Measurements from ENCODE around the gene LDB3.

LDB3 gene

DNA sequence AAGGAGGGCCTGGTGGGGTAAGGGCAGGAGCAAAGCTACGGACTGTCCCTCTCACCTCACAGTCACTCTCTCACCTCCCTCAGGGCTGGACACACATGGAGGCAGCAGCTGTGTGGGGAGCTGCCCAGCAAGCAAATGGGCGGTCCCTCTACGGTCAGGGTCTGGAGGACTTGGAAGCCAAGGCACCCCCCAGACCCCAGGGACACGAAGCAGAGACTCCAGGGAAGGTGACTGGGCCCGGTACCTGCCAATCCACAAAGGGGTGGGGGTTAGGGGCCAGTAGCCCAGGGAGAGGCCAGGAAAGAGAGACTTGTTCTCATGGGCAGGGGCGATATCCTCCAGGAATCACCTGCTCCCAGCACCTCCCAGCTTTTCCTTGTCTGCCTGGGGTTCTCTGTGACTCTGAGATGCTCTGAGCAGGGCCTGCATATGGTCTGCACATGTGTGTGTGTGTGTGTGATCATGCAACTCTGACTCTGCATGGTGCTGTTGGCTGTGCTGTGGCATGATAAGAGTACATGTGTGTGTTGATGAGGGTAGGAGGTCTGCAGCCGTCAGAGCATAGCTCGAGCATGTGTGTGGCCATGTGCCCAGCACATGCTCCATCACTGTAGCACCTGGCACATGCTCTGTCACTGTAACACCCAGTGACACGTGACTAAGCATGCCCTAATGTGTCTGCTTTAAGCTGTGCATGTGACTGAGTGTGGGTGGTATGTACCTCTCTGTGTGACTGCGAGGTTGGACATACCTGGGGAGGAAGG is 4.6 kb upstream of the LDB3 start:
- no peak for DNase-seq (ENCODE audit: low read depth, low spot score)
- H3K4me3 ChIP-seq (ENCODE audit: low read depth, low read length), result no peak overlapping the region
- in situ Hi-C loops (cut with HindIII; ENCODE audit: low sequenced_read_pairs), result no loop called here
- TF ChIP-seq, protein P1, sequence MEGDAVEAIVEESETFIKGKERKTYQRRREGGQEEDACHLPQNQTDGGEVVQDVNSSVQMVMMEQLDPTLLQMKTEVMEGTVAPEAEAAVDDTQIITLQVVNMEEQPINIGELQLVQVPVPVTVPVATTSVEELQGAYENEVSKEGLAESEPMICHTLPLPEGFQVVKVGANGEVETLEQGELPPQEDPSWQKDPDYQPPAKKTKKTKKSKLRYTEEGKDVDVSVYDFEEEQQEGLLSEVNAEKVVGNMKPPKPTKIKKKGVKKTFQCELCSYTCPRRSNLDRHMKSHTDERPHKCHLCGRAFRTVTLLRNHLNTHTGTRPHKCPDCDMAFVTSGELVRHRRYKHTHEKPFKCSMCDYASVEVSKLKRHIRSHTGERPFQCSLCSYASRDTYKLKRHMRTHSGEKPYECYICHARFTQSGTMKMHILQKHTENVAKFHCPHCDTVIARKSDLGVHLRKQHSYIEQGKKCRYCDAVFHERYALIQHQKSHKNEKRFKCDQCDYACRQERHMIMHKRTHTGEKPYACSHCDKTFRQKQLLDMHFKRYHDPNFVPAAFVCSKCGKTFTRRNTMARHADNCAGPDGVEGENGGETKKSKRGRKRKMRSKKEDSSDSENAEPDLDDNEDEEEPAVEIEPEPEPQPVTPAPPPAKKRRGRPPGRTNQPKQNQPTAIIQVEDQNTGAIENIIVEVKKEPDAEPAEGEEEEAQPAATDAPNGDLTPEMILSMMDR (IDR thresholded peaks at IDR 0.05; ENCODE audit: low read depth, low read length), result no peak

DNA sequence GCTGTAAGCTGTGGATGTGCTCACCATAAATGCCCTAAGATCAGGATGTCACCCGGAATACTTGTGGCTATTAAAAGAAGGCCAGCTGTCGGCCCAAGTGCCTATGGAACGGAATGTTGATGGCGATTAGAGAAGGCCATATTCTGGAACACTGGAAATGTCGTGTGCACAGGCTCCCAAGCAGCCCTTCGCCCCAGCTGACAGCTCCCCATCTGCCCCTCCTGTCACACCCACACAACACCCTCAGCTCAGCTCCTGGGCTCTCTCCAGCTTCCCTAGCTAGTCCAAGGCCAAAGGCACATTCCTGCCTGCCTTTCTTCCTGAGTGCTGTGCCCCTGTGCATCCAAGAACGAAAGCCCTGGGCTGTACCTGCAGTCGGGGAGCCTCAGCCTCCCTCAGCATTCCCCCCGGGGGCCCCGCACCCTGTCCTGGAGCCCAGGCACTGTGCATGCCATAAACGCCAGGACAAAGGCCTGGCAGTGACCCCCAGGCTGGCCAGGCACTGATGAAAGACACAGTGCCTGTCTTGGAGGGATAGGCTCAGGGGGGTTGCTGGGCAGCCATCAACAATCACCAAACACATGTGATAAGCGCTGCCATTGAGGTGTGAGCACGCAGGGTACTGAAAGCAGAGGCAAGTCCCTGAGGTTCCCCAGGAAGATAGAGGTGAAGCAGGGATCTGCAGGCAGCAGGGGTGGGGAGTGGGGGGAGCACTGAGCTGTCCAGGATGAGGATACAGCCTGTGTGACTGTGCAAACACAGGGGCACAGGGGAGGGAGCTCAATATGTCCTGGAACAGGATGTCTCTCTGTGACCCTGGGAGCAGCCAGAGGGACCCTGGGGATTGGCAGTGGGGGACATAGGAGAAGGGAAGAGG is 3.7 kb upstream of the LDB3 start:
- H3K4me3 ChIP-seq (ENCODE audit: low read depth, low read length), result no peak overlapping the region
- DNase-seq (ENCODE audit: low read depth, low spot score), result no peak
- TF ChIP-seq, protein P1 (IDR thresholded peaks at IDR 0.05; ENCODE audit: low read depth, low read length), result no peak
- in situ Hi-C loops (cut with HindIII; ENCODE audit: low sequenced_read_pairs), result no loop called here

DNA sequence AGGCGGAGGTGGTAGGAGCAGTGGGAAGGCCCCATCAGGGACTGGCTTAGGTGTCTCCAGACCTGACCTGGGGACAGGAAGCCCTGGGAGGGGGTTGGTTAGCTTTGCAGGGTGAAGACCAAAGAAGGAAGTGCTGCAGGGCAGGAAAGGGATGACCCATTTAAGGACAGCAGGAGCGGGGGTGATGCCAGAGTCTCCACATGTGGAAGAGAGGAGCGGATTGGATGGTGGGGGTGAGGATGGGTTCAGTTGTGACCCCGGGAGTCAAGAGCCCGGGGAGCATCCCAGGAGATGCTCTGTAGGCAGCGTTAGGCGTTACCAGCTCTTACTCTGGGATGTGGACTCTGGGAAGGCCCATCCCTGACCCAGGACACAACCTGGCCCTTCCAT is 3.1 kb upstream of the LDB3 start:
- no peak overlapping the region for H3K4me3 ChIP-seq (ENCODE audit: low read depth, low read length)
- TF ChIP-seq, protein P1 (IDR thresholded peaks at IDR 0.05; ENCODE audit: low read depth, low read length), result no peak
- in situ Hi-C loops (cut with HindIII; ENCODE audit: low sequenced_read_pairs), result no loop called here
- DNase-seq (ENCODE audit: low read depth, low spot score), result no peak

DNA sequence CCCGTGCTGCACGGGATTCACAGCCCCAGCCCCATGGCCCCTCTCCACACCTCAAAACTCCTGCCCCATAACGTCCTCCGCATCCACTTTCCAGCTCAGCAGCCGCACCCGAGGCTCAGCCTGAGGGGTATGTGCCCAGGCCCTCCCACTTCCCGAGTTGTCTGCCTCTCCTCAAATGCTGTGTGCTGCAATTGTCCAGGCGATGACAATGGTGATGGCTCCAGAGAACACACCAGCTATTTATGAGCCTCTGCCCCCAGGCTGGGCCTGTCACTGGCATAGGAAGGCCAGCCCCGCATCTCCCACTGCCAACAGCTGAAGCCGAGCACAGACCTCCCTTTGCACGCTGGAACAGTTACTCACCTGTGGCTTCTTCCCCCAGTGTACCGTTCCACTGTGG is 2.4 kb upstream of the LDB3 start:
- in situ Hi-C loops (cut with HindIII; ENCODE audit: low sequenced_read_pairs), result no loop called here
- H3K4me3 ChIP-seq (ENCODE audit: low read depth, low read length), result no peak overlapping the region
- TF ChIP-seq, protein P1 (IDR thresholded peaks at IDR 0.05; ENCODE audit: low read depth, low read length), result no peak
- no peak for DNase-seq (ENCODE audit: low read depth, low spot score)

DNA sequence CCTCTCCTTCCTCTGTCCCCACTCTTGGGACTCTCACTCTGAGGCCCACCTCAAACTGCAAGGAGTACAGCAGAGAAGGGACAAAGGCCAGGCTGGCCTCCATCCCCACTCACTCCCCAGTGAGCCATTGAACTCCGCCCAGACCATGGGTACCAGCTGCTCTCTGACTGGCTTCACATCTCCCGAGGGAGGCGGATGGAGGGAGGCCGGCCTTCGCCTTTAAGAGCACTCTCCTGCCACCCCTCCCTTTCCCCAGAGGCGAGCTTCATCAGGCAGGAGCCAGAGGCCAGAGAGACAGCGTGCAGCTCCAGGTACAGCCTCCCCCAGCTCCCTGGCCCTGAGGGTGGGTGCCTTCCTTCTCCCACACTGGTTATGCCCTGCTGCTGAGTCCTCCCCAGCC is 1.8 kb upstream of the LDB3 start:
- no peak for DNase-seq (ENCODE audit: low read depth, low spot score)
- in situ Hi-C loops (cut with HindIII; ENCODE audit: low sequenced_read_pairs), result no loop called here
- no peak overlapping the region for H3K4me3 ChIP-seq (ENCODE audit: low read depth, low read length)
- TF ChIP-seq, protein P1 (IDR thresholded peaks at IDR 0.05; ENCODE audit: low read depth, low read length), result no peak

DNA sequence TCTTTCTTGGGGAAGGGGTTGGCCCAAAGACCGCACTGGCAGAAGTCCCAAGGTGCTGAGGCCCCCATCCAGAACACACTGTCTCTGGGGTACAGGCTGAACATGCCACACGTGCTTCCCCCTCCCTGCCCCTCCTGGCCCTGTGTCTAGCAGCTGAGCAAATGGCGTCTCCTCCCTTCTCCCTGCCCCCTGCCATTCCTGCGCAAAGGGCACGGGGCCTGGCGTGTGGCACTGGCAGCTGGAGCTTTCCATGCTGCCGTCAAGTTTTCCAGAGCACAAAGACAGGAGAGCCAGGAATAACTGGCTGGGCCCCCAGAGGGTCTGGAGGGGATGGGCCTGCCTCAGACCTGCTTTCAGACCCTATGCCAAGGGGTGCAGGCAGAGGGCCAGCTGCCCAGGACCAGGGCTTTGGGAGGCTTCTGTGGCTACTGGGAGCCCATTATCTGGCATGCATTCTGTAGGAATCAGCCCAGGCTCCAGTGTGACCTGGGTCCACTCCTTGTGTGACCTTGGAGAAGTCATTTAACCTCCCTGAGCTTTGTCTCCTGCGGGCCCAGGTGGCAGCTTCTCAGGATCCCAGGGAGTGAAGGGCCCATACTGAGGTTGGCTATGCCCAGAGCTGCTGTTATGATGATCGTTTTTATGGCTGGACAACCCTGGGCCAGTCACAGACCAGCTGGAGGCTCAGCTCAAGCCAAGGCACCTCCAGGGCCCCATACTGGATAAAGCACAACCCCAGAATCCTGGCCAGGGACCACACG is 710 bp upstream of the LDB3 start:
- in situ Hi-C loops (cut with HindIII; ENCODE audit: low sequenced_read_pairs), result no loop called here
- TF ChIP-seq, protein P1 (IDR thresholded peaks at IDR 0.05; ENCODE audit: low read depth, low read length), result no peak
- H3K4me3 ChIP-seq (ENCODE audit: low read depth, low read length), result no peak overlapping the region
- DNase-seq (ENCODE audit: low read depth, low spot score), result no peak
